Neural cell (in vitro differentiated cells): Measurements from ENCODE around the gene RRH. TPM values are rescaled to one million over a fixed set of nuclear protein-coding genes. Genes with fewer than 3 reads are reported as not detected.

Experiments used
- H2AFZ ChIP-seq: fragments of 200-600, 300-800 bp; sonication (generic), shearing (Covaris generic); 2 replicates; pipeline ENCODE4 v1.6.0; 2014; ENCODE audit warnings: low read depth, mild to moderate bottlenecking, antibody characterized with exemption, low read length, moderate library complexity
- H3F3A ChIP-seq: fragments of 200-600 bp; shearing (Covaris generic); 2 replicates; pipeline ENCODE4 v1.6.1; 2016; ENCODE audit warnings: mild to moderate bottlenecking, moderate library complexity, mixed read lengths, antibody characterized with exemption, low read length; ENCODE audit not compliant: insufficient read depth, poor library complexity, severe bottlenecking
- H3K27ac ChIP-seq: fragments of 200-600, 300-800 bp; sonication (generic), shearing (Covaris generic); 2 replicates; pipeline ENCODE4 v1.5.1; 2014; ENCODE audit warnings: mild to moderate bottlenecking, low read length, moderate library complexity
- H3K27me3 ChIP-seq: fragments of 300-800, 200-600 bp; sonication (generic), shearing (Covaris generic); 2 replicates; pipeline ENCODE4 v1.6.0; 2014; ENCODE audit warnings: mild to moderate bottlenecking, low read depth, low read length, moderate library complexity; ENCODE audit not compliant: insufficient read depth
- H3K36me3 ChIP-seq: fragments of 300-800, 200-600 bp; sonication (generic), shearing (Covaris generic); 2 replicates; pipeline ENCODE4 v1.5.1; 2014; ENCODE audit warnings: mild to moderate bottlenecking, antibody characterized with exemption, low read length, moderate library complexity; ENCODE audit not compliant: insufficient read depth
- H3K4me2 ChIP-seq: fragments of 300-800, 200-600 bp; sonication (generic), shearing (Covaris generic); 2 replicates; pipeline ENCODE4 v1.6.0; 2014; ENCODE audit warnings: mild to moderate bottlenecking, low read length
- H3K4me3 ChIP-seq: fragments of 300-800, 200-600 bp; sonication (generic), shearing (Covaris generic); 2 replicates; pipeline ENCODE4 v1.5.1; 2014; ENCODE audit warnings: mild to moderate bottlenecking, low read length, moderate library complexity
- H3K79me2 ChIP-seq: fragments of 200-600 bp; shearing (Covaris generic); replicated peaks from 2 replicates; pipeline ENCODE4 v1.6.0; 2014; ENCODE audit warnings: mild to moderate bottlenecking, low read length, moderate library complexity; ENCODE audit not compliant: insufficient read depth
- H3K9ac ChIP-seq: fragments of 300-800, 200-600 bp; sonication (generic), shearing (Covaris generic); 2 replicates; pipeline ENCODE4 v1.6.1; 2016; ENCODE audit warnings: mild to moderate bottlenecking, low read length, mixed read lengths
- H3K9me2 ChIP-seq: fragments of 200-600 bp; shearing (Covaris generic); 2 replicates; pipeline ENCODE4 v1.6.1; 2016; ENCODE audit warnings: mild to moderate bottlenecking, low read length, mixed read lengths; ENCODE audit not compliant: insufficient read depth
- H3K9me3 ChIP-seq: fragments of 200-600, 300-800 bp; sonication (generic), shearing (Covaris generic); 2 replicates; pipeline ENCODE4 v1.6.1; 2016; ENCODE audit warnings: mild to moderate bottlenecking, mixed run types, low read length, moderate library complexity, mixed read lengths
- H4K20me1 ChIP-seq: fragments of 200-600 bp; shearing (Covaris generic); 2 replicates; pipeline ENCODE4 v1.6.1; 2016; ENCODE audit warnings: mild to moderate bottlenecking, mixed run types; ENCODE audit not compliant: insufficient read depth
- CTCF ChIP-seq: fragments of 450-650 bp; IDR thresholded peaks from 2 replicates; pipeline ENCODE4 v1.5.1; 2014; ENCODE audit warnings: antibody characterized with exemption, mild to moderate bottlenecking, moderate library complexity; ENCODE audit not compliant: poor library complexity, severe bottlenecking
- EP300 ChIP-seq: fragments of 450-650 bp; conservative IDR thresholded peaks from 2 replicates; pipeline ENCODE4 v1.6.1; 2014; ENCODE audit warnings: antibody characterized with exemption, mild to moderate bottlenecking, moderate library complexity; ENCODE audit not compliant: poor library complexity, severe bottlenecking
- EZH2 ChIP-seq: fragments of 200-600, 300-800 bp; shearing (Covaris generic), sonication (generic); IDR thresholded peaks from 2 replicates; pipeline ENCODE4 v1.6.1; 2014; ENCODE audit warnings: antibody characterized with exemption, low read length, borderline replicate concordance, mild to moderate bottlenecking; ENCODE audit not compliant: insufficient read depth, poor library complexity, severe bottlenecking
- MXI1 ChIP-seq: fragments of 450-650 bp; conservative IDR thresholded peaks from 2 replicates; pipeline ENCODE4 v1.6.1; 2014; ENCODE audit warnings: antibody characterized with exemption, mild to moderate bottlenecking; ENCODE audit not compliant: poor library complexity, severe bottlenecking
- POLR2AphosphoS5 ChIP-seq: IDR thresholded peaks from 2 replicates; pipeline ENCODE4 v1.6.1; 2012
- RAD21 ChIP-seq: fragments of 450-650 bp; conservative IDR thresholded peaks from 2 replicates; pipeline ENCODE4 v1.6.1; 2014; ENCODE audit warnings: antibody characterized with exemption, mild to moderate bottlenecking, moderate library complexity
- REST ChIP-seq: IDR thresholded peaks from 2 replicates; pipeline ENCODE4 v1.6.1; 2012; ENCODE audit warnings: borderline replicate concordance
- SMC3 ChIP-seq: fragments of 450-650 bp; conservative IDR thresholded peaks from 2 replicates; pipeline ENCODE4 v1.6.1; 2014; ENCODE audit warnings: antibody characterized with exemption, mild to moderate bottlenecking, moderate library complexity; ENCODE audit not compliant: poor library complexity
- TAF1 ChIP-seq: IDR thresholded peaks from 2 replicates; pipeline ENCODE4 v1.6.1; 2012; ENCODE audit warnings: low read depth
- polyA plus RNA-seq: library from polyadenylated mRNA; depleted of rRNA; stranded (reverse); fragments of >200 nt; gene quantifications from 2 replicates; pipeline ENCODE4 v1.2.3, GENCODE V29; 2014

RRH gene
- polyA plus RNA-seq, 1 donor from 2014 or later: 1.2 TPM

- H3K27ac ChIP-seq: no peak overlapping the region
- H3K9me2 ChIP-seq: no peaks in the 10 kb centered on the region
- peaks cover 6% of the 10 kb centered on the region for H3K36me3 ChIP-seq
- no peak for TF ChIP-seq TAF1
- no peak for TF ChIP-seq RAD21
- no peak for TF ChIP-seq POLR2AphosphoS5
- no peak for TF ChIP-seq CTCF
- TF ChIP-seq EZH2: no peak
- TF ChIP-seq EP300: no peak
- TF ChIP-seq REST: no peak
- TF ChIP-seq SMC3: no peak
- TF ChIP-seq MXI1: no peak
- no peaks in the 10 kb centered on the region for H3K9me3 ChIP-seq
- H3K9ac ChIP-seq: no peak overlapping the region
- peaks cover 16% of the 10 kb centered on the region for H3K79me2 ChIP-seq
- no peaks in the 10 kb centered on the region for H3F3A ChIP-seq
- H3K4me3 ChIP-seq: no peak overlapping the region
- H4K20me1 ChIP-seq: no peaks in the 10 kb centered on the region
- H2AFZ ChIP-seq: no peak overlapping the region
- H3K27me3 ChIP-seq: no peaks in the 10 kb centered on the region
- H3K4me2 ChIP-seq: no peak overlapping the region
These were observed 6.6 kb upstream of the RRH start for GRCh38 chr4:109821185-109821584.

- no peaks in the 10 kb centered on the region for H3K9me2 ChIP-seq
- peaks cover 6% of the 10 kb centered on the region for H3K36me3 ChIP-seq
- H3F3A ChIP-seq: no peaks in the 10 kb centered on the region
- no peak overlapping the region for H3K27ac ChIP-seq
- H2AFZ ChIP-seq: no peak overlapping the region
- no peaks in the 10 kb centered on the region for H3K79me2 ChIP-seq
- H4K20me1 ChIP-seq: no peaks in the 10 kb centered on the region
- H3K9ac ChIP-seq: no peak overlapping the region
- H3K4me3 ChIP-seq: no peak overlapping the region
- no peak overlapping the region for H3K4me2 ChIP-seq
- TF ChIP-seq CTCF: peak; percentile 72
- TF ChIP-seq RAD21: peak; percentile 75
- peak; percentile 75 for TF ChIP-seq SMC3
- TF ChIP-seq TAF1: no peak
- no peaks in the 10 kb centered on the region for H3K9me3 ChIP-seq
- H3K27me3 ChIP-seq: no peaks in the 10 kb centered on the region
These were observed 1.1 kb upstream of the RRH start for GRCh38 chr4:109826719-109827118.
